GM23338 (cell line): ENCODE results near the gene KIAA0513. TPM values are rescaled to one million over a fixed set of nuclear protein-coding genes. Genes with fewer than 3 reads are reported as not detected.

Experiments used
- ATAC-seq: fragments of 200-7000 bp; cut with Tn5 transposase; 3 replicates; pipeline ENCODE4 v1.9.1; 2020
- DNase-seq: peaks from one replicate; pipeline ENCODE4 v3.0.0-alpha.2; 2015; ENCODE audit warnings: low spot score
- H2AFZ ChIP-seq: fragments of 200-600 bp; sonication (generic); 2 replicates; pipeline ENCODE4 v1.8.0; 2016; ENCODE audit warnings: antibody characterized with exemption, mild to moderate bottlenecking, moderate library complexity
- H3F3A ChIP-seq: fragments of 200-600 bp; sonication (generic); replicated peaks from 2 replicates; pipeline ENCODE4 v1.8.0; 2017; ENCODE audit warnings: antibody characterized with exemption, mixed run types, low read depth
- H3K27ac ChIP-seq: fragments of 200-600 bp; sonication (generic); 2 replicates; pipeline ENCODE4 v1.6.1; 2016; ENCODE audit warnings: low read depth
- H3K27me3 ChIP-seq: fragments of 200-600 bp; sonication (generic); 2 replicates; pipeline ENCODE4 v1.8.0; 2016; ENCODE audit warnings: mild to moderate bottlenecking, mixed run types, moderate library complexity; ENCODE audit not compliant: insufficient read depth
- H3K36me3 ChIP-seq: fragments of 200-600 bp; sonication (generic); 2 replicates; pipeline ENCODE4 v1.8.0; 2016; ENCODE audit warnings: mild to moderate bottlenecking; ENCODE audit not compliant: insufficient read depth
- H3K4me1 ChIP-seq: fragments of 200-600 bp; sonication (generic); 2 replicates; pipeline ENCODE4 v1.8.0; 2016; ENCODE audit warnings: mild to moderate bottlenecking, moderate library complexity; ENCODE audit not compliant: insufficient read depth
- H3K4me2 ChIP-seq: fragments of 200-600 bp; sonication (generic); 2 replicates; pipeline ENCODE4 v1.7.1; 2017; ENCODE audit warnings: mixed run types
- H3K4me3 ChIP-seq: fragments of 200-600 bp; sonication (generic); 2 replicates; pipeline ENCODE4 v1.6.1; 2016; ENCODE audit warnings: mixed run types
- H3K79me2 ChIP-seq: fragments of 200-600 bp; sonication (generic); replicated peaks from 2 replicates; pipeline ENCODE4 v1.8.0; 2017; ENCODE audit warnings: mild to moderate bottlenecking; ENCODE audit not compliant: insufficient read depth
- H3K9me2 ChIP-seq: fragments of 200-600 bp; sonication (generic); 2 replicates; pipeline ENCODE4 v1.8.0; 2017; ENCODE audit not compliant: insufficient read depth
- H4K20me1 ChIP-seq: fragments of 200-600 bp; sonication (generic); replicated peaks from 2 replicates; pipeline ENCODE4 v1.8.0; 2017; ENCODE audit warnings: mild to moderate bottlenecking; ENCODE audit not compliant: insufficient read depth
- H3K27ac Mint-ChIP-seq: 2 replicates; pipeline ENCODE4 v1.8.0; 2020; ENCODE audit warnings: inconsistent platforms, mild to moderate bottlenecking, moderate library complexity, mixed read lengths
- H3K27me3 Mint-ChIP-seq: 3 replicates; pipeline ENCODE4 v1.8.0; 2022; ENCODE audit warnings: low read depth, mild to moderate bottlenecking, moderate library complexity, mixed read lengths, inconsistent platforms; ENCODE audit not compliant: insufficient read depth, poor library complexity
- H3K36me3 Mint-ChIP-seq: 3 replicates; pipeline ENCODE4 v1.8.0; 2021; ENCODE audit warnings: low read depth, mild to moderate bottlenecking, inconsistent platforms, moderate library complexity, mixed read lengths
- H3K4me1 Mint-ChIP-seq: 3 replicates; pipeline ENCODE4 v1.8.0; 2020; ENCODE audit warnings: mild to moderate bottlenecking, inconsistent platforms, mixed read lengths
- H3K4me3 Mint-ChIP-seq: 3 replicates; pipeline ENCODE4 v1.8.0; 2021; ENCODE audit warnings: moderate library complexity, mild to moderate bottlenecking, inconsistent platforms, mixed read lengths
- H3K9me3 Mint-ChIP-seq: 3 replicates; pipeline ENCODE4 v1.8.0; 2020; ENCODE audit warnings: moderate library complexity, mild to moderate bottlenecking, inconsistent platforms, mixed read lengths
- EZH2 ChIP-seq: fragments of 200-600 bp; sonication (generic); IDR thresholded peaks from one replicate; pipeline ENCODE4 v1.8.0; 2017; ENCODE audit warnings: antibody characterized with exemption, mild to moderate bottlenecking, low read depth; ENCODE audit not compliant: unreplicated experiment
- NANOG ChIP-seq: IDR thresholded peaks from 2 replicates; pipeline ENCODE4 v1.6.1; 2016; ENCODE audit warnings: antibody characterized with exemption, borderline replicate concordance
- STAT1 ChIP-seq: IDR thresholded peaks from one replicate; pipeline ENCODE4 v1.6.1; 2016; ENCODE audit warnings: antibody characterized with exemption; ENCODE audit not compliant: unreplicated experiment
- ZNF331 ChIP-seq: fragments of 250-450 bp; sonication (Bioruptor Pico); IDR thresholded peaks from 2 replicates; pipeline ENCODE4 v1.5.0; 2020; ENCODE audit warnings: low read depth, mild to moderate bottlenecking, moderate library complexity
- polyA plus RNA-seq: library from polyadenylated mRNA; unstranded; fragments of >200 nt; fragmentation: Nextera tagmentation; extraction: Ambion mirVana; gene quantifications from 2 replicates; pipeline ENCODE4 v1.2.1, GENCODE V29; 2016
- total RNA-seq: library from RNA; depleted of rRNA; stranded (reverse); fragments of >200 nt; shearing (Covaris generic); gene quantifications from 2 replicates; pipeline ENCODE4 v1.2.3, GENCODE V29; 2014
- TF ChIP-seq, protein P1 (sequence below), 2 experiments: fragments of 200-600 bp in 1 of 2; sonication (generic) in 1 of 2; conservative IDR thresholded peaks; 2 replicates each; pipeline versions ENCODE4 v1.5.1 to v1.6.1; 2016 to 2017; ENCODE audit warnings: antibody characterized with exemption in 2 of 2, low read depth in 2 of 2, mild to moderate bottlenecking in 2 of 2, moderate library complexity in 1 of 2
- TF ChIP-seq, protein P2 (sequence below): IDR thresholded peaks from 2 replicates; pipeline ENCODE4 v1.6.1; 2016; ENCODE audit warnings: antibody characterized with exemption
- TF ChIP-seq, protein P3 (sequence below): IDR thresholded peaks from one replicate; pipeline ENCODE4 v1.6.1; 2018; ENCODE audit warnings: antibody characterized with exemption; ENCODE audit not compliant: unreplicated experiment

The KIAA0513 gene
- total and polyA plus RNA-seq, 2 experiments from 2014 or later, result 2.1 to 8.7 TPM

DNA sequence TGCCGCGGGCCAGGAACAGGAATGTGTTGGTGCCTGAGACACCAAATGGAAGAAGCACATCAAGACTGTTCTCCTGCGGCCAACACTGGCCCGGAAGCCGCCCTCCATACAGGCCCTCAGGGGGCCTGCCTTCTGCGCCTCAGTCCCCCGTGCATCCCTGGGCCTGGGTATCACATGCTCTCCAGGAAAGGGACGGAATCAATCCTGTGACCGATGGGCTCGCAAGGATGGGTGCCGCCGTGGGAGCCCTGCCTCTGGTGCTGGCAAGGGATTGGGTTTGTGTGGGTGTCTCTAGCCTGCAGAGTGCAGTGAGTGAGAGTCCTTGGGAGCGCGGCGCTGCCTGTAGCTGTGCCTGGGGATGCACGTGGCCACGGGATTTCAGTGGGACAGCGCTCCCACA is 65.3 kb downstream of the KIAA0513 start (continued):
- TF ChIP-seq, protein P1, sequence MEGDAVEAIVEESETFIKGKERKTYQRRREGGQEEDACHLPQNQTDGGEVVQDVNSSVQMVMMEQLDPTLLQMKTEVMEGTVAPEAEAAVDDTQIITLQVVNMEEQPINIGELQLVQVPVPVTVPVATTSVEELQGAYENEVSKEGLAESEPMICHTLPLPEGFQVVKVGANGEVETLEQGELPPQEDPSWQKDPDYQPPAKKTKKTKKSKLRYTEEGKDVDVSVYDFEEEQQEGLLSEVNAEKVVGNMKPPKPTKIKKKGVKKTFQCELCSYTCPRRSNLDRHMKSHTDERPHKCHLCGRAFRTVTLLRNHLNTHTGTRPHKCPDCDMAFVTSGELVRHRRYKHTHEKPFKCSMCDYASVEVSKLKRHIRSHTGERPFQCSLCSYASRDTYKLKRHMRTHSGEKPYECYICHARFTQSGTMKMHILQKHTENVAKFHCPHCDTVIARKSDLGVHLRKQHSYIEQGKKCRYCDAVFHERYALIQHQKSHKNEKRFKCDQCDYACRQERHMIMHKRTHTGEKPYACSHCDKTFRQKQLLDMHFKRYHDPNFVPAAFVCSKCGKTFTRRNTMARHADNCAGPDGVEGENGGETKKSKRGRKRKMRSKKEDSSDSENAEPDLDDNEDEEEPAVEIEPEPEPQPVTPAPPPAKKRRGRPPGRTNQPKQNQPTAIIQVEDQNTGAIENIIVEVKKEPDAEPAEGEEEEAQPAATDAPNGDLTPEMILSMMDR (conservative IDR thresholded peaks at IDR 0.05; ENCODE audit: low read depth in 2 of 2), result no peak
- TF ChIP-seq STAT1 (no peak), NANOG (no peak), ZNF331 (CRISPR knock-in tag) (no peak), EZH2 (no peak)
- TF ChIP-seq, protein P2, sequence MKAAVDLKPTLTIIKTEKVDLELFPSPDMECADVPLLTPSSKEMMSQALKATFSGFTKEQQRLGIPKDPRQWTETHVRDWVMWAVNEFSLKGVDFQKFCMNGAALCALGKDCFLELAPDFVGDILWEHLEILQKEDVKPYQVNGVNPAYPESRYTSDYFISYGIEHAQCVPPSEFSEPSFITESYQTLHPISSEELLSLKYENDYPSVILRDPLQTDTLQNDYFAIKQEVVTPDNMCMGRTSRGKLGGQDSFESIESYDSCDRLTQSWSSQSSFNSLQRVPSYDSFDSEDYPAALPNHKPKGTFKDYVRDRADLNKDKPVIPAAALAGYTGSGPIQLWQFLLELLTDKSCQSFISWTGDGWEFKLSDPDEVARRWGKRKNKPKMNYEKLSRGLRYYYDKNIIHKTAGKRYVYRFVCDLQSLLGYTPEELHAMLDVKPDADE, result no peak

DNA sequence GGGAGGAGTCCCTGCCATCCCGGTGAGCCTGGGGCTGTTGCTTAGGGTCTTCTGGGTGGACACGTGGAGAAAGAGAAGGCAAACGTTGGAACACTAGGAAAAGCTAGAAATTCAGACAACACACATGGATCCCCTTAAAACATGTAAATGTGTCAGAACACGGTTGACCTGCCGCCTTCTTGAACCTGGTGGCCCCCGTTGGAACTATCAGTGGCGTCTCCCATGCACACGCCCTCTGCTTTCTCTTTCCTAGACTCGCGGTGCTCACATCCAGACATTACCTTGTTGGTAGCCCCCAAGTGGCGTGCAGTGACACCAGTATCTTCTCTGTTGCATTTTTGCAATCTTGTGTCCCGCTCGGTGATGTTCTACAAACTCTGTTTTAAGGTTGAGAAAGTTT is 66.1 kb downstream of the KIAA0513 start:
- Mint-ChIP-seq H3K27ac (no peak overlapping the region), H3K4me3 (no peak overlapping the region), H3K27me3 (peaks cover 5% of the 10 kb centered on the region), H3K9me3 (no peaks in the 10 kb centered on the region), H3K4me1 (peaks cover 9% of the 10 kb centered on the region; the same call in 2 of the 3 replicates), H3K36me3 (no peaks in the 10 kb centered on the region)
- Histone ChIP-seq H3F3A (no peaks in the 10 kb centered on the region), H3K9me2 (no peaks in the 10 kb centered on the region), H3K27me3 (no peaks in the 10 kb centered on the region), H3K4me1 (0 out of 2 replicates have a peak, but pooled peaks cover 3% of the 10 kb centered on the region), H3K27ac (no peak overlapping the region), H3K36me3 (no peaks in the 10 kb centered on the region), H4K20me1 (no peaks in the 10 kb centered on the region), H3K4me2 (no peak overlapping the region), H2AFZ (no peak overlapping the region), H3K4me3 (no peak overlapping the region), H3K79me2 (no peaks in the 10 kb centered on the region)
- no peak for DNase-seq
- no peak for ATAC-seq
- TF ChIP-seq, protein P3, sequence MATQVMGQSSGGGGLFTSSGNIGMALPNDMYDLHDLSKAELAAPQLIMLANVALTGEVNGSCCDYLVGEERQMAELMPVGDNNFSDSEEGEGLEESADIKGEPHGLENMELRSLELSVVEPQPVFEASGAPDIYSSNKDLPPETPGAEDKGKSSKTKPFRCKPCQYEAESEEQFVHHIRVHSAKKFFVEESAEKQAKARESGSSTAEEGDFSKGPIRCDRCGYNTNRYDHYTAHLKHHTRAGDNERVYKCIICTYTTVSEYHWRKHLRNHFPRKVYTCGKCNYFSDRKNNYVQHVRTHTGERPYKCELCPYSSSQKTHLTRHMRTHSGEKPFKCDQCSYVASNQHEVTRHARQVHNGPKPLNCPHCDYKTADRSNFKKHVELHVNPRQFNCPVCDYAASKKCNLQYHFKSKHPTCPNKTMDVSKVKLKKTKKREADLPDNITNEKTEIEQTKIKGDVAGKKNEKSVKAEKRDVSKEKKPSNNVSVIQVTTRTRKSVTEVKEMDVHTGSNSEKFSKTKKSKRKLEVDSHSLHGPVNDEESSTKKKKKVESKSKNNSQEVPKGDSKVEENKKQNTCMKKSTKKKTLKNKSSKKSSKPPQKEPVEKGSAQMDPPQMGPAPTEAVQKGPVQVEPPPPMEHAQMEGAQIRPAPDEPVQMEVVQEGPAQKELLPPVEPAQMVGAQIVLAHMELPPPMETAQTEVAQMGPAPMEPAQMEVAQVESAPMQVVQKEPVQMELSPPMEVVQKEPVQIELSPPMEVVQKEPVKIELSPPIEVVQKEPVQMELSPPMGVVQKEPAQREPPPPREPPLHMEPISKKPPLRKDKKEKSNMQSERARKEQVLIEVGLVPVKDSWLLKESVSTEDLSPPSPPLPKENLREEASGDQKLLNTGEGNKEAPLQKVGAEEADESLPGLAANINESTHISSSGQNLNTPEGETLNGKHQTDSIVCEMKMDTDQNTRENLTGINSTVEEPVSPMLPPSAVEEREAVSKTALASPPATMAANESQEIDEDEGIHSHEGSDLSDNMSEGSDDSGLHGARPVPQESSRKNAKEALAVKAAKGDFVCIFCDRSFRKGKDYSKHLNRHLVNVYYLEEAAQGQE, result no peak
